ENCODE data around the gene AQP10. TPM values are rescaled to one million over a fixed set of nuclear protein-coding genes. Genes with fewer than 3 reads are reported as not detected.

AQP10 gene
- total and polyA plus RNA-seq, 9 of the 15 experiments (the other 6 are each of a cell fraction or from before 2014, with no cell fraction given): 0.37 to 9.7 (median 1.9) TPM

DNA sequence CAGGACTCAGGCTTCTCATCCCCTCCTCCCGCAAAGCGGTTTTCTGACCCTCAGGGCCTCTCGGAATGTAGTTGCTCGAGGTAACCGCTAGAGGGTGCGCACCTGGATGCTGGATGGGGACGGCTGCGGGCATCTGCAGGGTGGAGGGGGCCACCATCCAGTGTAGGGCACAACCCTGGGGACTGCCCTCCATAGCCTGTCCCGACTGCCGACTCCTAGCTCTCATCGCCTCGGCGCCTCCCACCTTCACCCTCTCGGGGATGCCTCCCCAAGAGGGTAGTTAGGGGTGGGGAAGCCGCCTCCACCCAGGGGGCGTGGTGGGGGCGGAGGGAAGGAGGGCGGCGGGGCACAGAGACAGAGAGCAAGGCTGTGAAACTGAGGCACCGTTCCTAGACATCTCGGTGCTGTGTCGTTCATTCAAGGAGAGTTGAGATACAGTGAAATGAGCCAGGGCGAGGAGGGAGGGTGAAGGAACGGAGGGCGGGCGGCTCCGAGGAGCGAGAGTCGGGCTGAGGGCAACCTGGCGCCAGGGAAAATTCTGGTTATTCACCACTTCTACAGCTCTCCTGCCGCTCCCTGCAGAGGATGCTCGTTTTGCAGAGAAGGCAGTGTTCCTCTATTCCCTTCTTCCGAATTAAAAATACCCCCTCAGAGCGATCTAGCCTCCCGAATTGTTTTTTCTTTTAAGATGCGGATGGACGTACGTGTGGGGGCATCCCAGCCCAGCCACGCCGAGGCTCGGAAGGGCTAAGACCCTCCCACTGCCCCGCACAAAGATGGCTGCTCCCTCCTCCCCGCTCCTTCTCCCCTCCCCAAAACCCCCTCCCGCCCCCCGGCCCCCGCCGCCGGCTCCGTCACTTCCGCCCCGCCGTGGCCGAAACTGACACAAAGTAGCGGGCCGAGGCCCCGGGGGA, 4.0 kb downstream of the AQP10 start, which contains the start of gene ATP8B2 (continued):
- TF ChIP-seq, protein P1, sequence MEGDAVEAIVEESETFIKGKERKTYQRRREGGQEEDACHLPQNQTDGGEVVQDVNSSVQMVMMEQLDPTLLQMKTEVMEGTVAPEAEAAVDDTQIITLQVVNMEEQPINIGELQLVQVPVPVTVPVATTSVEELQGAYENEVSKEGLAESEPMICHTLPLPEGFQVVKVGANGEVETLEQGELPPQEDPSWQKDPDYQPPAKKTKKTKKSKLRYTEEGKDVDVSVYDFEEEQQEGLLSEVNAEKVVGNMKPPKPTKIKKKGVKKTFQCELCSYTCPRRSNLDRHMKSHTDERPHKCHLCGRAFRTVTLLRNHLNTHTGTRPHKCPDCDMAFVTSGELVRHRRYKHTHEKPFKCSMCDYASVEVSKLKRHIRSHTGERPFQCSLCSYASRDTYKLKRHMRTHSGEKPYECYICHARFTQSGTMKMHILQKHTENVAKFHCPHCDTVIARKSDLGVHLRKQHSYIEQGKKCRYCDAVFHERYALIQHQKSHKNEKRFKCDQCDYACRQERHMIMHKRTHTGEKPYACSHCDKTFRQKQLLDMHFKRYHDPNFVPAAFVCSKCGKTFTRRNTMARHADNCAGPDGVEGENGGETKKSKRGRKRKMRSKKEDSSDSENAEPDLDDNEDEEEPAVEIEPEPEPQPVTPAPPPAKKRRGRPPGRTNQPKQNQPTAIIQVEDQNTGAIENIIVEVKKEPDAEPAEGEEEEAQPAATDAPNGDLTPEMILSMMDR (IDR thresholded peaks at IDR 0.05 in 2 of 3, conservative IDR thresholded peaks at IDR 0.05 in 1 of 3; ENCODE audit: insufficient read depth in 2 of 3, low read depth in 1 of 3, low read length in 3 of 3): peak; percentile 82 to 95 (median 84)
- TF ChIP-seq, protein P2, sequence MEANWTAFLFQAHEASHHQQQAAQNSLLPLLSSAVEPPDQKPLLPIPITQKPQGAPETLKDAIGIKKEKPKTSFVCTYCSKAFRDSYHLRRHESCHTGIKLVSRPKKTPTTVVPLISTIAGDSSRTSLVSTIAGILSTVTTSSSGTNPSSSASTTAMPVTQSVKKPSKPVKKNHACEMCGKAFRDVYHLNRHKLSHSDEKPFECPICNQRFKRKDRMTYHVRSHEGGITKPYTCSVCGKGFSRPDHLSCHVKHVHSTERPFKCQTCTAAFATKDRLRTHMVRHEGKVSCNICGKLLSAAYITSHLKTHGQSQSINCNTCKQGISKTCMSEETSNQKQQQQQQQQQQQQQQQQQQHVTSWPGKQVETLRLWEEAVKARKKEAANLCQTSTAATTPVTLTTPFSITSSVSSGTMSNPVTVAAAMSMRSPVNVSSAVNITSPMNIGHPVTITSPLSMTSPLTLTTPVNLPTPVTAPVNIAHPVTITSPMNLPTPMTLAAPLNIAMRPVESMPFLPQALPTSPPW (CRISPR knock-in tag; IDR thresholded peaks at IDR 0.05): peak; percentile 93
- 0 out of 2 replicates have a peak, but pooled peaks have one; percentile 65 for TF ChIP-seq HDAC2 (IDR thresholded peaks at IDR 0.05)
- peak; percentile 41; the same call in 1 of the 2 replicates for TF ChIP-seq CREM (IDR thresholded peaks at IDR 0.05; ENCODE audit: low read depth)
- peak; percentile 67; the same call in 1 of the 2 replicates for TF ChIP-seq ZBTB7A (IDR thresholded peaks at IDR 0.05; ENCODE audit: borderline replicate concordance, control insufficient read depth, low read depth, low read length)
- 0 out of 2 replicates have a peak, but pooled peaks have one; percentile 26 for TF ChIP-seq HLTF (IDR thresholded peaks at IDR 0.05)
- TF ChIP-seq ATF1 (CRISPR knock-in tag; IDR thresholded peaks at IDR 0.05): no peak
- 0 out of 2 replicates have a peak, but pooled peaks have one; percentile 25 for TF ChIP-seq ATF1 (tag; IDR thresholded peaks at IDR 0.05)
- TF ChIP-seq, protein P3, sequence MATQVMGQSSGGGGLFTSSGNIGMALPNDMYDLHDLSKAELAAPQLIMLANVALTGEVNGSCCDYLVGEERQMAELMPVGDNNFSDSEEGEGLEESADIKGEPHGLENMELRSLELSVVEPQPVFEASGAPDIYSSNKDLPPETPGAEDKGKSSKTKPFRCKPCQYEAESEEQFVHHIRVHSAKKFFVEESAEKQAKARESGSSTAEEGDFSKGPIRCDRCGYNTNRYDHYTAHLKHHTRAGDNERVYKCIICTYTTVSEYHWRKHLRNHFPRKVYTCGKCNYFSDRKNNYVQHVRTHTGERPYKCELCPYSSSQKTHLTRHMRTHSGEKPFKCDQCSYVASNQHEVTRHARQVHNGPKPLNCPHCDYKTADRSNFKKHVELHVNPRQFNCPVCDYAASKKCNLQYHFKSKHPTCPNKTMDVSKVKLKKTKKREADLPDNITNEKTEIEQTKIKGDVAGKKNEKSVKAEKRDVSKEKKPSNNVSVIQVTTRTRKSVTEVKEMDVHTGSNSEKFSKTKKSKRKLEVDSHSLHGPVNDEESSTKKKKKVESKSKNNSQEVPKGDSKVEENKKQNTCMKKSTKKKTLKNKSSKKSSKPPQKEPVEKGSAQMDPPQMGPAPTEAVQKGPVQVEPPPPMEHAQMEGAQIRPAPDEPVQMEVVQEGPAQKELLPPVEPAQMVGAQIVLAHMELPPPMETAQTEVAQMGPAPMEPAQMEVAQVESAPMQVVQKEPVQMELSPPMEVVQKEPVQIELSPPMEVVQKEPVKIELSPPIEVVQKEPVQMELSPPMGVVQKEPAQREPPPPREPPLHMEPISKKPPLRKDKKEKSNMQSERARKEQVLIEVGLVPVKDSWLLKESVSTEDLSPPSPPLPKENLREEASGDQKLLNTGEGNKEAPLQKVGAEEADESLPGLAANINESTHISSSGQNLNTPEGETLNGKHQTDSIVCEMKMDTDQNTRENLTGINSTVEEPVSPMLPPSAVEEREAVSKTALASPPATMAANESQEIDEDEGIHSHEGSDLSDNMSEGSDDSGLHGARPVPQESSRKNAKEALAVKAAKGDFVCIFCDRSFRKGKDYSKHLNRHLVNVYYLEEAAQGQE (IDR thresholded peaks at IDR 0.05; ENCODE audit: borderline replicate concordance): peak; percentile 47; the same call in 1 of the 2 replicates
- TF ChIP-seq, protein P3 (CRISPR knock-in tag; IDR thresholded peaks at IDR 0.05; ENCODE audit: low read depth): no peak
- TF ChIP-seq EGR1 (conservative IDR thresholded peaks at IDR 0.05): peak; percentile 72
